HG02571 (cell line): ENCODE data around the gene NID2.

ENCODE experiments used
- ATAC-seq: cut with Tn5 transposase; IDR thresholded peaks from one replicate; pipeline ENCODE4 v1.9.1; 2021; ENCODE audit warnings: mild to moderate bottlenecking, moderate library complexity; ENCODE audit not compliant: unreplicated experiment

The NID2 gene

GRCh38 chr14:52003324-52003723, 65.5 kb downstream of the NID2 start:
- no peak for ATAC-seq

GRCh38 chr14:52002542-52002941, 66.3 kb downstream of the NID2 start:
- ATAC-seq, result no peak

DNA sequence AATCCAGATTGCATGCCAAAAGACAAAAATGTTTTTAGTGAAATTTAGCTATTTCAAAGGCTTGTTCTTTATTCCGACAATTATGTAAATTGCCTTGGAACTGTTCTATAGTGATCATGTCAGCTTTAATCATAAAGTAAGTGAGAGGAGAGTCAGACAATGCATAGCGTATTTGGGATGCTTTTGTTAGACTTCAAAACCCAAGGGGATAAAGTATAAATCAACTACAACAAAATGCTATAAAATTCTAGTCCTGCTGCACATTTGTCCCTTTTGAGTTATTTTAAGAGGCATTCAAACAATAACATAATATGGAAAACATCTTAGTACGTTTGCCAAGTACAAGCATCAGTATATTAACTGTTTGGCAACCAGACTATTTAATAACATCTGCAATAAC, 68.2 kb downstream of the NID2 start:
- no peak for ATAC-seq

- no peak for ATAC-seq
Measured at GRCh38 chr14:52000019-52000582, 68.8 kb downstream of the NID2 start.

DNA sequence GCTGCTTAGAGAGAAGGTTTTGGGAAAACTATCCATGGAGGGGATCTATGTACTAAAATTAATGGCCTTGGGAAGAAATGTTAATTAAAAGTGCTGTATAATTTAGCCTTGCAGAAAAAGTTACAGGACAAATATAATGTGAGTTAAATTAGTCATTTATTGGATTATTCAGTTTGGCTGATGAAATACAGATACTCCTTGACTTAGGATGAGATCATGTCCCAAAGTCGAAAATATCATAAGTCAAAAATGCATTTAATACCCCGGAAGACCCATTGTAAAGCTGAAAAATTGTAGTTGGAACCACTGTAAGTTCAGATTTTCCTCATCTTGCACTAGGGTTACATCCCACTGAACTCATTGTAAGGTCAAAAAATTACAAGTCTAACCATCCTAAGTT, 69.8 kb downstream of the NID2 start:
- ATAC-seq, result no peak

DNA sequence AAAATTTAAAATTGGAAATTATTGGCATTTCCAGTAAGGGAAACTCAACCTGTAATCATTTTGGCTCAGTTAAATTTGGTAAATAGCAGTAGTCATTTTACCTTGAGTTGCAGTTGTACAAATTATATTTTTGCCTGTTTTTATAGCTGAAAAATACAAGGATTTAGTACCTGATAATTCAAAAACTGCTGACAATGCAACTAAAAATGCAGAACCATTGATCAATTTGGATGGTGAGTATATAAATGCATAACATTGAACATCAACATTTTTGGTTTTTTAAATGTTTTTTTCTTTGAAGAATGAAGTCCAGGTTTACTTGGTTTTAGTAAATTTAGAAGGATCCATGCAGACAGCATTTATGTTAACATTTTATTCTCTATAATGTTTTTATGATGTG, 70.5 kb downstream of the NID2 start:
- ATAC-seq, result no peak

GRCh38 chr14:51996148-51996746, 72.6 kb downstream of the NID2 start:
- ATAC-seq, result no peak

DNA sequence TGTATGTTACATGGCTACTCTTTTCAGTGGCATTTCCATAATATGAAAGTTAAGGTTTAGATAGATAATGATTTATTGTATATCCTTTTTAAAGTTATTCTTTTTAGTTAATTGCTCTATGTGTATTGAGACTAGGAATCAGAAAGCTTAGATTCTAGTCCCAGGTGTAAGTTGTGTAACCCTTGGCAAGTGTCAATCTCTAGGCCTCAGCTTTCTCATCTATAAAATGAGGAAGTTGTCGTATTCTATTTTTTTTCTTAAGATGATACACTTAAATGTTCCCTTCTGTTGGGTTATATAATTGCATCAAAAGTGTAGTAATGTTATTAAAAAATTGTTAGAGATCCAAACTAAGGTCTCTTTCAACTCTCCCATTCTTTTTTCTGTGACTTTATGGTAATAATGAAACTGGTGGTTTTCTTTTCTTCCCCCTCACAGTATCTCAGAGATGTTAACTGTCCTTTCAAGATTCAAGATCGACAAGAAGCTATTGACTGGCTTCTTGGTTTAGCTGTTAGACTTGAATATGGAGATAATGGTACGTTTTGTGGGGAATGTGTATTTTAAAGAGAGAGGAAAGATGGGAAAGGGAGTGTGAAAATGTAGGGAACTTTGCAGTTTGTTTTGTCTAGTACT, 75.5 kb downstream of the NID2 start:
- no peak for ATAC-seq

DNA sequence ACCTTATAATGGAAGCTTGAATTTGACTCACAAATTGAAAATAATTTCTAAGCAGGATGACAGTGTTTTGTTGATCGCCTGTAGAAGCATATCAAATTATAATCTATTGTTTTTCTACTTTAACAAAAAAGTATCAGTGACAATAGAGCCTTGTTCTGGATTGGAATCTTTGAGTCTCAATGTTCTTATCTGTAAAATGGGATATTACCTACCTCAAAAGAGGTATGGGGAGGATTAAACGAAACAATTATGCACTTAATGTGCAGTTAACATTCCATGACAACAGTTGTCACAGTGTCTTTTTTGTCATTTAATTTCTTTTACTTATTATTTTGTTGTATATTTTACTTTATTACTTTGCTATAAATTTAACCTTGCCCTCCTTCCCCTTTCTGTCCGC, 78.4 kb downstream of the NID2 start:
- no peak for ATAC-seq

- ATAC-seq, result peak; percentile 96
Measured at GRCh38 chr14:51989293-51990234, 79.3 kb downstream of the NID2 start, which contains the start of gene RTRAF. TSS of gene RTRAF (plus strand) at chr14:51989546. CDS start at chr14:51989640, 94 bp downstream.

- no peak for ATAC-seq
Measured at GRCh38 chr14:51988221-51988620, 80.6 kb downstream of the NID2 start.

DNA sequence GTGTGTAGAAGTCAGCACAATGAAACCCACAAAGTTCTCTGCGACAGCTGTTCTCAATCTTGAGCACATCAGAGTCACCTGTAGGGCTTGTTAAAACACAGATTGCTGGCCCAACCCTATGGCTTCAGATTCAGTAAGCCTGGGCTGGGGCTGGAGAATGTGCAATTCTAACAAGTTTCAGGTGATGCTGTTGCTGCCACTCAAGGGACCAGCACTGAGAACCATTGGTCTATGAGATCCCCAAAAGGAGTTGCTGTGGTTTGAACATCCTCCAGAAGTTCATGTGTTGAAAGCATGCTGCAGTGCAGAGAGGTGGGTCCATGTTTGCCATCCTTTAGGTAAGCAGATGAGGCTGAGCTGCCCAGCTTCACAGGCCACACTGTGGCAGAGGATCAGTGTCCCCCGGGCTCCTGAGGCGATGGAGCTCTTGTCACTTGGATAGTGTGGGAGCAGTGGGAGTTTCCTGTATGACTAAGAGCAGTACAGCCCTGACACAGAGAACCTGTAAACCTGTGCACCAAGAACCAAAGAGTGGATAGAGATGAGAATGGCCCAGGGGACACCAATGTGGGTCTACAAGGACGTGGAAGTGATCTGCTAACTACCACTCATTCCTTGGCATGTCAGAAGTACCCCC, 87.5 kb downstream of the NID2 start:
- no peak for ATAC-seq

- ATAC-seq, result peak; percentile 45
Measured at GRCh38 chr14:51979088-51979709, 89.7 kb downstream of the NID2 start.

DNA sequence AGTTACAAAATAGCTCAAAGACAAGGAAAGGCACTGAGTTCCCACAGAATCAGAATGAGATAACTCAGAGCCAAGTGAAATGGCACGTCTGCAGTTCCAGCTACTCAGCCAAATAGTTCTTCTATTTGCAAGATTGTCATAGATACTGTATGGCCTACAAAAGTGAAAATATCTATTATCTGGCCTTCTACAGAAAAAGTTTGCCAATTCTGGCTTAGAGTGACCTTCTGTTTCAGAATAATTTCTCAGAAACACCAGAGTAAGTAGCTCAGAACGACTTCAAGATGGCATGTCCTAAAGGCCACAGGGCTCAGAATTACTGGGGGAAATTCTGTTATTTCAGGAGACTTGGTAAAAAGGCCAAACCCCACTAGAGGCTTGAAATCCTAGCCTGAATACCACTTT, 90.2 kb downstream of the NID2 start:
- ATAC-seq, result no peak

DNA sequence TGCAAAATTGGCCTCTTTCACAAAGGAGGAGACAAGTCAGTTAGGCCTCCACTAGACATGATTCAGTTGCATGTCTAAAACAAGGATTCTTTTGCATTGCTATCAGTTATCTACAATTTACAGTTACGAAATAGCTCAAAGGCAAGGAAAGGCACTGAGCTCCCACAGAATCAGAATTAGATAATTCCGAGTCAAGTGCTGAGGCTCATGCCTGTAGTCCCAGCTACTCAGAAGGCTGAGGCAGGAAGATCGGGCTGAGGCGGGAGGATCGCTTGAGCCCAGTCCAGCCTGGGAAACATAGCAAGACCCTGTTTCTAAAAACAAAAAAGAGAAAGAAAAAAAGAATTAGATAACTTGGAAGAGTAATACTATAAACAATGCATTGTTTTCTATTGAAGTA, 91.8 kb downstream of the NID2 start:
- ATAC-seq, result no peak

GRCh38 chr14:51972566-51972965, 96.3 kb downstream of the NID2 start:
- ATAC-seq, result no peak

DNA sequence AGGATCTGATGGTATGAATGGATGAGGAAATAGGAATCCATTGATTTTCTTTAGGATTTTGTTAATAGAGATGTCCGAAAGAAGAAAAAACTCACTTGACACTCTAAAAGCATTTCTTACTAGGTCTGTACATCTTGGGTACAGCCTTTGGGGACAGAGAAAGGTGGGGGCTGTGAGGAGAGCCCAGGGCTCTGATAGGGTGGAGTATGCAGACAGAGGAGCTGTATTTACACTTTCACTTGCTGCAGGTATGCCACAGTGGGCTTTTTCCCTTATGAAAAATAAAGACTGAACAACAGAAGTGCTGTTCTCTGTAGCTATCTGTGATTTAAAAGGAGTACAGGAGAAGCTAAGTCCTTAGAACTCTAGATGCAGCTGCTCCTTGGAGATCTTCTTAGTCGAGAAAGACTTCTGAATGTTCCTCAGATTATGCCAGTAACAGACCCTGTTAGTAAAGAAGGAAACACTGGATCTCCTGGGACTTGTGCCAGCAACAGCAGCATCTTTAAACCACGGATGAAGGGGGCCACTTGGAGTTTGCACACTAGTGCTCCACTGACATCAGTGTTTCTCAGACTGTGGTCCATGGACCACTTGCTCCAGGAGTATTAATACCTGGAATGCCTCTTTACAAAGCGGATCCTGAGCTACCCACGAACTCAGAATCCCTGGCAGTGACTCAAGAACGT, 98.9 kb downstream of the NID2 start:
- no peak for ATAC-seq

DNA sequence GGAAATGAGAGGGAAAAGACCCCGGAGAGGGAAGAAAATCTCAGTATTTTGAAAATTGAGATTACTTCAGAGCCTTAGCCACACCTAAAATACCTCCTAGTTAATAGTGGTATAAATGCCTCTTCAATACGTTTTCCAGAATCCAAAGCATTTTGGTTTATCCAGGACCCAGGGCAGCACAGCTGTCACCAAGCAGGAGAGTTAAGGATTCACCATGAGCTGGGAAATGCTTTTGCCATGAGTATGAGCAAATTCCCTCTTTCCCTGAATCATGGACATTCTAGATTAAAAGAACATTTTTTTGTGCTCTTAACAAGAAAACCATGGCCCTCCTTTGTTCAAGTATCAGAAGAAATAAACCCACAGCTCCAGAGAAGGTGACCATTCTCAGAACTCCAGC, 101.3 kb downstream of the NID2 start:
- ATAC-seq, result no peak

- no peak for ATAC-seq
Measured at GRCh38 chr14:51963286-51963685, 105.6 kb downstream of the NID2 start.

DNA sequence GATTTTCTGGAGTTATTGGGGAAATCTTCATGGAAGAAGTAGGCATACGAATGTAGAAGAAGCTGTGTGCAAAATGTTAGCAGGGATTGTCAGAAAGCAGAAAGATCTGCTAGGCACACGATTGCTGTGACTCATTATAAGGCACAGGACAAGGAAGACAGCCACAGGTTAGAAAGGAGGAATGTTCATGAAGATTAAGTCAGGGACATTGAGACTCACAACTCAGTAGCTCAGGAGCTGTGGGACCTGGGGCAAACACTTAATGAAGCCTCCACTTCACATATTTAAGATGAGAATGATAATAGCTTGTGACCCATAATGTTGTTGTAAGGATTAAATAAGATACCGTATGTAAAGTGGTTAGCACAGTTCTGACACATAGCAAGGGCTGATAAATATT, 106.1 kb downstream of the NID2 start:
- no peak for ATAC-seq
